GM21786 (cell line): Measurements from ENCODE around the gene NTRK2.

Experiments
- ATAC-seq: cut with Tn5 transposase; IDR thresholded peaks from one replicate; pipeline ENCODE4 v1.9.1; 2021; ENCODE audit not compliant: unreplicated experiment

NTRK2 gene

GRCh38 chr9:84778570-84778969 is 109.0 kb downstream of the NTRK2 start:
- no peak for ATAC-seq

GRCh38 chr9:84779883-84780282 is 110.4 kb downstream of the NTRK2 start:
- no peak for ATAC-seq

GRCh38 chr9:84780385-84780784 is 110.9 kb downstream of the NTRK2 start:
- ATAC-seq = no peak

GRCh38 chr9:84781458-84781857 is 111.9 kb downstream of the NTRK2 start:
- no peak for ATAC-seq

- no peak for ATAC-seq
These were observed 112.7 kb downstream of the NTRK2 start for GRCh38 chr9:84781931-84782866.

GRCh38 chr9:84785792-84786547 is 116.4 kb downstream of the NTRK2 start:
- no peak for ATAC-seq

- ATAC-seq = no peak
These were observed 119.4 kb downstream of the NTRK2 start for GRCh38 chr9:84788803-84789462.

GRCh38 chr9:84789463-84789830 is 119.9 kb downstream of the NTRK2 start:
- ATAC-seq = no peak

- ATAC-seq = no peak
These were observed 122.1 kb downstream of the NTRK2 start for GRCh38 chr9:84791643-84792042.

- ATAC-seq = no peak
These were observed 123.7 kb downstream of the NTRK2 start for GRCh38 chr9:84793251-84793650.

- ATAC-seq = no peak
These were observed 125.6 kb downstream of the NTRK2 start for GRCh38 chr9:84794981-84795637.

- ATAC-seq = no peak
These were observed 126.9 kb downstream of the NTRK2 start for GRCh38 chr9:84796404-84796803.

GRCh38 chr9:84799251-84799650 is 129.7 kb downstream of the NTRK2 start:
- ATAC-seq = no peak

- no peak for ATAC-seq
These were observed 135.6 kb downstream of the NTRK2 start for GRCh38 chr9:84804951-84805694.

- ATAC-seq = no peak
These were observed 137.9 kb downstream of the NTRK2 start for GRCh38 chr9:84807431-84807830.

- no peak for ATAC-seq
These were observed 138.4 kb downstream of the NTRK2 start for GRCh38 chr9:84807870-84808390.

GRCh38 chr9:84808416-84808815 is 138.9 kb downstream of the NTRK2 start:
- no peak for ATAC-seq

GRCh38 chr9:84811072-84811750 is 141.7 kb downstream of the NTRK2 start:
- ATAC-seq = no peak

GRCh38 chr9:84811751-84812074 is 142.2 kb downstream of the NTRK2 start:
- ATAC-seq = no peak

- ATAC-seq = no peak
These were observed 142.8 kb downstream of the NTRK2 start for GRCh38 chr9:84812355-84812754.
